AG20443 (cell line): ENCODE measurements around the gene PRSS27.
"Not testable (repeated sequence)": the region's sequence is repeated elsewhere in the genome, so short reads cannot be mapped to it uniquely, and the experiment has no call there.

Source experiments
- DNase-seq: peaks from one replicate; pipeline ENCODE4 v3.0.0; 2012; ENCODE audit warnings: low spot score, mixed read lengths

PRSS27 gene

DNA sequence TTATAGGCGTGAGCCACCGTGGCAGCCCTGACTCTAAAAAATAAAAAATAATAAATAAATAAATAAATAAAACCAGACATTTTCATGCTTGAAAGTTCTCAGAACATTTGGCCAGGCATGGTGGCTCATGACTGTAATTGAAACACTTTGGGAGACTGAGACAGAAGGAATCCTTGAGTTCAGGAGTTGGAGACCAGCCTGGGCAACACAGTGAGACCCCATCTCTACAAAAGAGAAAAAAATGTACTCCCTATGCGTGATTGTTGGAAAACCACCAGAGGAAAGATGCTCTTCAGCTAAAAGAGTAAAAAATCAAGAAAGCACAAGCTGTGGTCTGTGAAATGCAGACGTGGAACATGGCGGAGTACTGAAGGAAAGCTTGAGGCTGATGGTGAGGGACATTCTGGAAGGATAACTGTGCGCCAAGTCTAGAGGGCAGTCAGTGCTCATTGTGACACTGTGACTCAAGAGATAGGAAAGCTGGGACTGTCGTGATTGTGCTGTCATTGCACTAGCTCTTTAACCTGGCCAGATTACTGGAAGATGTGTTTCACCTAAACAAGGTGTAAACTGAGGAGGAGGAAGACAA lies 4.2 kb upstream of the PRSS27 start:
- DNase-seq, result no peak

DNA sequence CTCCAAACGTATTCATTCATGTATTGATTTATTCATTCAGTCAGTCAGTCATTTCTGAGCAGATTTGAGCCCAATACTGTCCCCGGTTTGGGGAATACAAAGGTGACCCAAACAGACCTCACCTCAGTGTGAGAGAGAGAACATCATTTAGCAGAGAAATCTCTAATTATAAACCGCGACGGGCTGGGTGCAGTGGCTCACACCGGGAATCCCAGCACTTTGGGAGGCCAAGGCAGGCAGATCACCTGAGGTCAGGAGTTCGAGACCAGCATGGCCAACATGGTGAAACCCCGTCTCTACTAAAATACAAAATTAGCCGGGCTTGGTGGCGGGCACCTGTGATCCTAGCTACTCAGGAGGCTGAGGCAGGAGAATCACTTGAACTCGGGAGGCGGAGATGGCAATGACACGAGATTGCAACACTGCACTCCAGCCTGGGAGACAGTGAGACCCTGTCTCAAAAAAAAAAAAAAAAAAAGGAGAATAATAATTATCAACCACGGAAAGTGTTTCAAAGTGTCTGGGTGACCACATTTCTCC lies 1.7 kb upstream of the PRSS27 start:
- not testable (repeated sequence) for DNase-seq

DNA sequence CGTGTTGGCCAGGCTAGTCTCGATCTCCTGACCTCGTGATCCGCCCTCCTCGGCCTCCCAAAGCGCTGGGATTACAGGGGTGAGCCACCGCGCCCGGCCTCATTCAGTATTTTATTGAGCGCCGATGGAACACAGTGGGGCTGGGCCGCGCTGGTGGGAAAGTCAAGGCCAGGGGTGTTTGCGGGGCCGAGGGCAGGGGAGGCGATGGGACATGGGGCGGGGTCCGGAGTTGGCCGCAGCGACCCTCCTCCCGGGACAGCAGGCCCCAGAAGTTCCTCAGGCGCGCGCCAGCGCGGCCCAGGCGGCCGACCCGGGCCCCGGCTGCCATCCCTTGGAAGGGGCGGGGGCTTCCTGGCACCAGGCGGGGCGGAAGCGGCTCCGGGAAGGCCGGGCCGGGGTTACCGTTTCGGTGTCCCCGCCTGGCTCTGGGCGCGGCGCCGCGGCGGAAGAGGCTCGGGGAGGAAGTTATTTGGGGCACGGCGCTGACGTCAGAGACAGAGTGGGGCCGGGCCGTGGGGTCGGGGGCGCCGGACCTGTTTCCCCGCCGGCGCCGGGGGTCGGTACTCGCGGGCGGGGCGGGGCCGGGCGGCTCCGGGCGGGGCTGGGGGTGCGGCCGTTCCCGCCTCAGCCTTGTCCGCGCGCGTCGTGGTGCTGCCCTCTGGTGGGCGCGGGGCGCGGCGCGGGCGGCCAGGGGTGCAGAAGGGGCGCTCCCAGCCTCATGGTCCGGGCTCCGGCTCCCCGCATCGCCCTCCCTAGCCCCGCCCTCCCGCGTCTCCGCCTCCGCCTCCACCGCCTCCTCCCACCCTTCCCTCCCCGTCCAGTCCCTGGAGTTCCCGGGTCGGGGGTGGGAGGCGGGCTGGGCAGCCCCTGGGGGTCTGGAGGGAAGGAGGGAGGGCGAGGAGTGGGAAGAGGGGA lies 952 bp upstream of the PRSS27 start:
- DNase-seq, result peak; percentile 95

DNA sequence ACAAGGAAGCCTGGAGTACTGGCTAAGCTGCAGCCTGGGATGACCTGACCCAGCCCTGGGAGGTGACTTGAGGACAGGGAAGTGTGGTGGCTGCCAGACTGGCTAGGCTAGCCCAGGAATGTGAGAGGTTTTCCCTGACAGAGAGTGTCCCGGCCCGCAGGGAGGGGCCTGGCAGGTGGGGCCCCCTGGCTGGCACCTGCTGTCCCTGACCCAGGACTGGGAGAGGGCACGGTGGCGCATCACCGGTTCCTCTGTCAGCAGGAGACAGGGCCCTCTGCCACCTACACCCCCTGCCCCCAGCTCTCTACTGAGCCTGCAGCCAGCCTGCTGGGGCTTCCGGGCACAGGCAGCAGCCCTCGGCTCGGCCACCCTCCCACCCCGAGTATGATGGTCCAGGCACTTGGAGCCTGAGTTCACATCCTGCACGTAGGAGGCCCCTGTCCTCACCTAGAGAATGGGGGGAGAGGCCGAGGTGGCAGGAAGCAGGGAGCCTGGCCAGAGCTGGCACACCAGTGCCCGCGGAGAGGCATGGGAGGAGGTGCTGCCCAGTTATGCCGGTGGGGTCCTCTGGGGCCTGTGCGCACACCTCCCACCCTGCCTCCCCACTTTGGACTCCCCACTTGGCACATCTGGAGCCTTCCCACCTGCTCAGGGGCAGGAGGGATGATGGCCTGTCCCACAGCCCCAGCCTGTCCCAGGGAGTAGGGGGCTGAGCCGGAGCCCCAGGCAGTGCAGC lies 528 bp downstream of the PRSS27 start:
- DNase-seq, result no peak

DNA sequence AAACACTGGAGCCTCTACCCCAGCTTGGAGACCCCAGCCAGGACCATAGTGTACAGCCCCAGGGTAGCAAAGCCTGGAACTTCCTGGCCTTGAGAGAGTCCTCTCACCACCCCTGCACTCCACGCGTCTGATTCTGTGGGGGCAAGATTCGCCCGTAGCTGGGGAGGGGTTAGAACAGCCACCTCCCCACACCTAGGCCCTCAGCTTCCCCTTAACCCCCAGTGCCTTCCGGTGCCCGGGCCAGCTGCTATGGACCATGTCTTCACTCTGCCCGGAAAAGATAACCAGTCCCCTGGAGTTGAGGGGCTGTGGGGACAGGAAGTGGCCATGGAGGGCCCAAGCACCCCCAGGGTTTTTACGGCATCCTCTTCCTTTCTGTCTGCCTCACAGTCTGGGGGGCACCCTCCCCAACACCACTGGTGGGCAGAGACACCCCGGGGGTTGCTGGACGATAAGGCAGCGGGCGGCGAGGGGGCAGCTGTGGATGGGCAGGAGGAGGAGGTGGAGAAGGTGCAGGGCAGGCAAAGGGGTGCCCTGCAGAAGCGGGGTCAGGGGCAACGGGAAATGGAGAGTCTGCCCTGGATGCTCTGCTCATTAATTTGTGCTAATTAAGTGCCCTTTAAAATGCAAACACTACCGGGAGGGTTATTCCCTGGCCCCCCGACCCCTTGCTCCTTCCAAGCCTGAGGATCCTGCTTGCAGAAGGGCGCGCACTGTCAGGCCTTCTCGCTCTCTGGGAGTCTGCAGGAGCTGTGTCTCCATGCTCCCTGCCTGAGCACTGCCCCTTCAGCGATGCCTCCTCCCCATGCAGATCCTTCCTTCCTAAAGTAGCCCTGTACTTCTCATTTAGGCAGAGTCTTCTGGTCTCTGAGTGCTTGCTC lies 2.4 kb downstream of the PRSS27 start:
- DNase-seq, result no peak

DNA sequence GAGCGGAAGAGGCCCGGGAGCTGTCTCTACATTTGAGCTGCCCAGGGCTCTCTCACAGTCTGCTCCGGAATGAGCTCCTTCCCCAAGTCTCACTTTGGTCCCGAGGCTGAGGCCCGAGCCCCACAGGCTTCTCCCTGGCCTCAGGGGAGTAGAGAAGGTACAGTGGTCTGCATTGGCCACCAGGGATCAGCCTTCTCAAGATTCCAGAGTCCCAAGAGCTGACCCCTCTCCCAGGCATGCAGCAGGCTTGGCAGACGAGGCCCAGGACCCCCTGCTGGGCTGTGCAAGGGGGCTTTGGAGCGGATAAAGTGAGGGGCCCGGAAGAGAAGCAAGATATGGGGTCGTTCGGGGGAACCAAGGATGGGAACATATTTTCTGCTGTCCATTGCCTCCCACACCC lies 3.1 kb downstream of the PRSS27 start:
- DNase-seq, result no peak

DNA sequence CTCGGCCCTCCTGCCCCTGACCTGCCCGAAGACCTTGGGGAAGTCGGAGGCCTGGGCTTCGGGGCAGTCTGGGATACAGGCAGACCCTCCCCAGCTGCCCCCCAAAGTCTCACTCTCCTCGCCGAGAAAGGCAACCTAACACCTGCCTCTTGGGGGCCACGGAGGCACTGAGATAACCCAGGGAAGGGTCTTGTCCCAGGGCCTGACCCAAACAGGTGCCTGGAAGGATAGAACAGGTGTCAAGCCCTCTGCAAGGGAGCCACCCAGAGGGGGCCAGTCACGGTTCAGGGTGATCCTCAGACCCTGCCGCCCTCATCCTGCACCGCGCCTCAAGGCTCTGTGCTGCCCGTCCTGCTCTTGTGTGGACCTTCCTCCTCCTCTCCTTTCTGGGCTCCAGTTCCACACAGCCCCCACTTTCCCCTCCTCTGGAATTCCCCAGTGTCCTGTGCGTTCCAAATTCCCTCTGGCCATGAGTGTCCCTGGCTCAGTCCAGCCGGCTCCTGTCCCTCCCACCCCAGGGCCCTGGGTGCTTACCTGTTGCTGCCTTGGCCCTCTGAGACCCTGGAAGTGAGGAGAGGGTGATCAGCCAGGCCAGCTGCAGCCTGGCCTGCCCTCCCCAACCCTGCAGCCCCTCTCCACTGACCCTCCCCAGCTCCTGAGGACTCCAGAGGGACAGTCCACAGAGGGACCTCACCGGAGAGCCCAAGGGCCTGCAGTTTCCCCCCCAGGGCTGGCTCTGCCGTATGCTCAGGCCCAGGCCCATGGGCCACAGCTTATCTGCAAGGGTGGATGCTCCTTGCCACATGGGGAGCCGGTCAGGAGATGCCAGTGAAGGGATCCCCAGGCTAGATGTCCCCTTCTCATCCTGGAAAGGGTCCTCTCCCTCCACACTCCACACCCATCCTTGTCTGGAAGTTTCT lies 3.8 kb downstream of the PRSS27 start:
- no peak for DNase-seq

DNA sequence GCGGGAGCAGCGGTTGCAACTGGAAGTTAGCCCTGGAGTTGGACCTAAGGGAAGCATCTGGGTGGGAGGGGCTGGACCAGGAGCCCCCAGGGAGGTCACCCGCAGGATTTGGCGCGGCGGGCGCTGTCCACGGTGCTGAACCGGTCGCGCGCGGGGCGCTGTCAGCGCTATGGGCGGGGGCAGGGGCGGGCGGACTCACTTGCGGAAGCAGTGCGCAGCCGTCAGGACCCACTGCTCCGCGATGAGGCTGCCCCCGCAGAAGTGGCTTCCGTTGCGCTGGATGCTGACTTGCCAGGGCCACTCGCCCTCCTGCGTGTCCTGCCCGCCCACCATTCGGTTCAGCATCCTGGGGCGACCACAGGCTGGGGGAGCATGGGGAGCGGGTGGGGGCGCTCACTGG lies 4.5 kb downstream of the PRSS27 start:
- peak; percentile 84 for DNase-seq

DNA sequence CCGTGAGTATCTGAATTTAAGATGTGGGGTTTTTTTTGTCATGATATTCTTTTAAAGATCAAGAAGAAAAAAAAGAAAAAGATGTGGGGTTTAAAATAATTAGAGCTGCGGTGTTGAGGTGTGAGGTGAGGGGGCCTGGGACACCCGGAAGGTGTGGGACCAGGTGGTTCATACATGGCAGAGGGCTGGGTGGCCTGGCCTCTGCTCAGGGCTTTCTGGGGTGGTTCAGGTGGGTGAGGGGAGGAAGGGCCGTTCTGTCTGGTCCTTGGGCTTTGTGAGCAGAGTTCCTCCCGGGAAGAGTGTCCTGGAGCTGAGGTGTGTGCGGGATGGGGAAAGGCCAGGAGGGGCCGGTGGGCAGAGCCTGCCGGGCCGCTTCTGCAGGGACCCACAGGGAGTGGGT lies 5.0 kb downstream of the PRSS27 start:
- DNase-seq, result no peak

DNA sequence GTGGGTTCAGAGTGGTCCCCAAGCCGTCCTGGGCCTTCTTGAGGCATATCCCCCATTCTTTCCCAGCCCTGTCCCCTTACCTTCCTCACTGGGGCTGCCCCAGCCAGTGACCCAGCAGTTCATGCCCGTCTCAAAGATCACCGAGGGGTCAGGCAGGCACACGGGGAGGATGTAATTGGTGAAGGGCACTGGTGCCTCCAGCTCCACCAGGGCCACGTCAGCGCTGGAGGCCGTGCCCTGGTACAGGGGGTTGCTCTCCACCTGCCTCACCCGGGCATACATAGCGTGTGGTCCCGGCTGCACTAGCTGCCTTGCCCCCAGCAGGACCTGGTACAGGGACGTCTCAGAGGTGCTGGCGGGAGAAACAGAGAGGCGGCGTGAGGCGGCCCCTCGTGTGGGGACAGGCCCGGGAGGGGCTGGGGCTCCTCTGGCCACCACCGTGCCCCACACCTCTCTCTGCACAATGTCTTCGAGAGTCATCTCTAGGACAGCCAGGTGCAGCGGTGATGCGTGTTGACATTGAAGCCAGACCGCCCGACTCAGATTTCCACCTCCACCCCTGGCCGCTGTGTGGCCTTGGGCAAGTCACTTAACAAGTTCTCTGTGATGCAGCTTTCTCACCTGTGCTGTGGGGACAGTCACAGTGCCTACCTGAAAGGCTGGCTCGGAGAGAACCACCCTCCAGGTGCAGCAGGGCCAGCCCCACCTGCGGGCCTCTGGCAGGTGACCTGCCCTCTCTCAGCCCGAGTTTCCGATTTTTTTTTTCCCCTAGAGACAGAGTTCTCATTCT lies 5.8 kb downstream of the PRSS27 start:
- DNase-seq, result no peak

DNA sequence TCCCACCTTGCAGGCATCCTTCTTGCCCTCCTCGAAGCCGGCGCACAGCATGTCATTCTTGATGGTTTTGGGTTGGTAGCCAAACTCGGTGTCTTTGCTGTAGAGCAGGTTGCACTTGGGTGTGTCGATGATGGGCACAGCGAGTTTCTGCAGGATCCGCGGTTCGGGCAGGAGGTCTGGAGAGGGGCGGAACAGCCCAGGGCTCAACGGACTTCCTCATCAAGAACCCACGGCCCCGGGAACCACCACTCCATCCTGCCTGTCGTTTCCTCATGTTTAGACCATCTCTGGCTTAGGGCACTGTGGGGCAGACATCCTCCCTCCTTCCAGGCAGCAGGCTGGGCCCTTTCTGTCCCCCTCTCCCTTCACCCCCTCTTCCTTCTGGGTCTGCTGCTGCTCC lies 6.5 kb downstream of the PRSS27 start:
- DNase-seq, result no peak

DNA sequence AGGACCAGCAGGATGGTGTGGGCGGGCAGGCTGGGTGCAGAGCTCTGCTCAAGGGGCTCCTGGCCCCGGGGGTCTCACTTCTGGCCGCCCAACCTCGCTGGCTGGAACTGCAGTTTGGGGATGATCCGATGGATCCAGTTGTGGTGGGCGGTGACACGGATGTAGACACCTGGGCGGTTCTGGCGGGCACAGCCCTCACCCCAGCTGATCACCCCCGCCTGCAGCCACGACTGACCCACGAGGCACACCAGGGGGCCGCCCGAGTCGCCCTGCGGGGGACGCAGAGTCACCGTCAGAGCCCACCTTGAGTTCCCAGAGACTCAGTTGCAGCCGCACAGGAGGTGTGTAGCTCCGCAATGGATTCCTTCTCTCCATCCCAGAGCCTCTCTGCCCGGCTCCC lies 7.5 kb downstream of the PRSS27 start:
- no peak for DNase-seq

DNA sequence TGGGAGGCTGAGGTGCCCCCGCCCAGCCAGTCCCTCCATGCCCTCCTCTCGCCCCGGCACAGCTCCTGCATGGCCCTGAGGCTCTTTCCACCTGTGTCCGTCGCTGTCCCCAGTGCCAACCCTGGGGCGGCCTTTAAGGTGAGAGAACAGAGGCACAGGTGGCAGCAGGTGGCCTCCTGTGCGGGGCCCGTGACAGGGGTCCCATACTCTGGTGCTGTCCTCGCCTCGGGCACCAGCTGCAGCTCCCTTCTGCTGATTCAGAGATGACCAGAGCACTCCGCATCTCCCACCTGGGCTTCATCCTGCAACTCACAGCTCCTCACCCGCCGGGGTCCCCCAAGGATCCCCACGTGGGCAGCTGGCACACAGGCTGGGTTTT lies 8.0 kb downstream of the PRSS27 start:
- DNase-seq, result no peak

DNA sequence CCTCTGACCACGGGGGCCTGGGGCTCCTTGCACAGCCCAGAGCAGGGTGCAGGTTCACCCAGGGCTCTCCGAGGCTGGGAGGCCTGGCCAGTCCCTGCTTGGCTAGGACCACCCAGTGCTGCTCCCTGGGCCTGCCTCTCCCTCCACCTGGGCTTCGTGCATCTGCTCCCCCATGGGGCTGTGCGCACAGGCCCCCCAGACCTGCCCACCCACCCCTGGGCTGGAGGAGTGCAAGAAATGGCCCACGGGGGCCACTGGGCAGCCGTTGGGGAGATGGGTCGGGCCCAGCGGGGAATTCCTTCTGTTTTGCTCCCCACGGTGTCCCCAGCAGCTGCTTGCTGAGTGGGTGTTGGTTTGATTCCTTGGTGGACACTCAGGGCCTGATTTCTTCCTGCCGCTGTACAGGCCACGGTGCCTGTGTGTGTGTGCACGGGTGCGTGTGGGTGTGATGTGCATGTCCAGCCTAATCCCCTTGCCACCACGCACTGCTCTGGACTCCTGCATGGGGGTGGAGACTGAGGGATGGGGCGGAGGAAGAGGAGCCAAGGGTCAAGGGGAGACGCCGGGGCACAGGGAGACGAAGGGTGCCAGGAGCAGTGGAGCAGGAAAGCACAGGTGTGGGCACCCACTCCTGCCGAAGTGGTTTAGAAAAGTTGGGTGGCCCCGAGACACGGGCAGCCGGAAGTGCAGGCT lies 8.5 kb downstream of the PRSS27 start:
- no peak for DNase-seq

DNA sequence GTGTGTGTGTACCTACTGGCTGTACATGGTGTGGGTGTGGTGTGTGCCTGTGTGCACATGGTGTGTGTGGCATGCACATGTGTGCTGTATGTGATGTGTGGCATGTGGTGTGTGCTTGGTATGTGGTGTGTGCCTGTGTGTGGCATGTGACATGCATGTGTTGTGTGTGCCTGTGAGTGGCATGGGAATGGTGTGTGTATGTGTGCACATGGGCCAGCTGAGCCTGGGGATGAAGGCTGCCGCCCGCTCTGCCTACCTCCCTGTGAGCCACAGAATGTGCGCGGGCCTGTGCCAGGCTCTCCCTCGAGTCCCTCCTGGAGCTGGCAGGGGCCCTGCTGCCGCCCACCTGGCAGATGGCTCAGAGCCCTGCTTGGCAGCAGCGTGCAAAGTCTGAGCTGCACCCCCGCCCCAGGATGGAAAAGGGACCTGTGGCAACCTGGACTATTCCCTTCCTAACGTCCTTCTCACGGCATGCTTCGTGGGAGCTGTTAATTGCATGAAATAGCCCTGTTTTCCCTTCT lies 9.3 kb downstream of the PRSS27 start:
- no peak for DNase-seq

DNA sequence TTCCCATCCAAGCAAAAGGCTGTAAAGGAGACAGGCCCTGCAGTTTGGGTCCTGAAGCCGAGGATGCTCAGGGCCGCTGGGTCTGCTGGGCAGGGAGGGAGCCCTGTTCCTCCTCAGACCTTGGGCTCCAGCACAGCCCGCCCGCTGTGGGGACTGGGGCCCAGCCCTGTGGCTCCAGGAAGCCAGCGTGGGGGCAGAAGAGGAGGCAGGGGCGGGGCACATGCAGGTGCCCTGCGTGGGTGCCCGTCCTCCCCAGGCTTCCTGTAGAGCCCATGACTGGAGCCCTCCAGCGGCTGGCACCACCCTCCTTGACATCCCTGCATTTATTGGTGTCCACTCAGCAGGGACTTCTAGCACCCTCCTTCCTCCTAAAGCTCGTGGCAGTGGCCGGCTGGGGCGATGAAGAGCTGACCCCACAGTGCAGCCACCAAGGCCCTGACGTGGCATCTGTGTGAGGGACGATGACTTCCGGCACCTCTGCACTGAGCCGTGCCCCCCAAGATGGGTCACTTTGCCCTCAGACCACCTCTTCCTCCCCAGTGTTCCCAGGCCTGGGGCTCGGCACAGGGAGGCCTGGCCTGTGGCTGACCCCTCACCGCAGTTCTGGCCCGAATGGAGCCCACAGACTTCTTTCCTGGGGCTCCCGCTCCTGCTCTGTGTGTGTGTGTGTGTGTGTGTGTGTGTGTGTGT lies 9.9 kb downstream of the PRSS27 start:
- no peak for DNase-seq

DNA sequence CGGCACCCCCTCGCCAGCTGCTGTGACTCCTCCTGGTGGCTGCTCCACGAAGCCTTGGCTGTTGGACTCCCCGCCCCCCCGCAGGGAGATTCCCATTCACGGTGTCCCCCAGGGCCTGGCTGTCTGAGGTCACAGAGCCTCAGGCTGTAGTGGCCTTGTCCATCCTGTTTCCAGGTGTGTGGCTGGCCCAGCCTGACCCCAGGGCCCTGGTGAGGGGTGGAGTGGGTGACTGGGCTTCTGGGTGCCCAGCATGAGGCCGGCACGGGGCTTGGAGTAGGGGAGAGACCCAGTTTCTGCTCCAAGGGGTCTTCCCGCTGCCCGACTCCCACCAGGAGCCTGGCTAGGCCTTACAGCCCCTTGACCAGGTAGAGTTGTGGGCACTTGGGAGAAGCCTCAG lies 10.4 kb downstream of the PRSS27 start:
- no peak for DNase-seq

DNA sequence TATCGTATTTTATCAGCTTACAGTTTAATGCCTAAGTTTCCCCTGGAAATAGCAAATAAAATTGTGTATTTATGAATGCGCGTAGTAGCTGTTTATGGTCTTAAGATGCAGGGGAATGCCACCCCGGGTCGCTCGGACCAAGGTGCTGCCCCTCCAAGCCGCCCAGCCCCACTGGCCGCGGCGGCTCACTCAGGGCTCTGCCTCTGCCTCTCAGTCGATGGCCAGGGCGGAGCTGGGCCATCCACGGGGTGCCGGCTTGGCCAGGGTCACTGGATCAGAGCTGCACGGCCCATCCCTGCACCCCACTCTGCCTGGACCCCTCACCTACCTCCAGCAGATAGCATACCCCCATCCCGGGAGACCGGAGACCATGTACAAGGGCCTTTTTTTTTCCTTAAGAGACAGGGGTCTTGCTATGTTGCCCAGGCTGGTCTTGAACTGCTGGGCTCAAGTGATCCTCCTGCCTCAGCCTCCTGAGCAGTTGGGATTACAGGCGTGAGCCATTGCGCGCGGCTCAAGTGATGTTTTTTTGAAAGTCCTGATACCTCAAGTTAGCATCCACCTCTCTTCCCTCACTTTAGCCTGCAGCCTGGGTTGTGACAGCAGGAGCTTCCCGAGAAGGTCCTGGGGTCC lies 11.0 kb downstream of the PRSS27 start:
- no peak for DNase-seq
